H9 (cell line): ENCODE measurements around the gene LCMT2. TPM values are rescaled to one million over a fixed set of nuclear protein-coding genes. Genes with fewer than 3 reads are reported as not detected.

Experiments used
- DNase-seq: peaks from one replicate; pipeline ENCODE4 v3.0.0-alpha.2; 2017
- H2AFZ ChIP-seq: one replicate; pipeline ENCODE4 v1.6.1; 2013; ENCODE audit warnings: mild to moderate bottlenecking, low read length, control low read depth, moderate library complexity
- H2AK5ac ChIP-seq: 2 replicates; pipeline ENCODE4 v1.6.1; 2013; ENCODE audit warnings: low read length, control low read depth, mixed read lengths; ENCODE audit not compliant: insufficient read length
- H2BK120ac ChIP-seq: one replicate; pipeline ENCODE4 v1.6.1; 2013; ENCODE audit warnings: low read depth, mild to moderate bottlenecking, low read length, control low read depth, inconsistent platforms; ENCODE audit not compliant: poor library complexity, severe bottlenecking
- H2BK12ac ChIP-seq: 2 replicates; pipeline ENCODE4 v1.6.1; 2013; ENCODE audit warnings: low read length, control low read depth, mixed read lengths, low read depth; ENCODE audit not compliant: insufficient read length
- H2BK15ac ChIP-seq: 2 replicates; pipeline ENCODE4 v1.6.1; 2013; ENCODE audit warnings: low read depth, low read length, control low read depth
- H2BK20ac ChIP-seq: one replicate; pipeline ENCODE4 v1.6.1; 2013; ENCODE audit warnings: low read depth, mild to moderate bottlenecking, low read length, control low read depth, inconsistent platforms; ENCODE audit not compliant: poor library complexity, severe bottlenecking
- H2BK5ac ChIP-seq: 2 replicates; pipeline ENCODE4 v1.6.1; 2013; ENCODE audit warnings: low read length, control low read depth, mixed read lengths; ENCODE audit not compliant: insufficient read length
- H3K14ac ChIP-seq: 2 replicates; pipeline ENCODE4 v1.6.1; 2013; ENCODE audit warnings: low read length, control low read depth; ENCODE audit not compliant: insufficient read depth
- H3K18ac ChIP-seq: 2 replicates; pipeline ENCODE4 v1.6.1; 2013; ENCODE audit warnings: low read depth, mild to moderate bottlenecking, mixed read lengths, low read length, control low read depth; ENCODE audit not compliant: insufficient read length
- H3K23ac ChIP-seq: 2 replicates; pipeline ENCODE4 v1.6.1; 2013; ENCODE audit warnings: low read length, control low read depth, mixed read lengths, low read depth; ENCODE audit not compliant: insufficient read length
- H3K23me2 ChIP-seq: 2 replicates; pipeline ENCODE4 v1.6.1; 2013; ENCODE audit warnings: low read depth, mild to moderate bottlenecking, mixed read lengths, low read length, control low read depth; ENCODE audit not compliant: insufficient read length, poor library complexity, severe bottlenecking
- H3K27ac ChIP-seq: 2 replicates; pipeline ENCODE4 v1.5.1; 2013; ENCODE audit warnings: low read length, control low read depth, mixed read lengths, low read depth; ENCODE audit not compliant: insufficient read length
- H3K27me3 ChIP-seq: 2 replicates; pipeline ENCODE4 v1.6.1; 2013; ENCODE audit warnings: low read length, control low read depth, inconsistent platforms; ENCODE audit not compliant: insufficient read depth
- H3K4ac ChIP-seq: 2 replicates; pipeline ENCODE4 v1.6.1; 2013; ENCODE audit warnings: low read depth, mild to moderate bottlenecking, control low read depth, inconsistent platforms, low read length, moderate library complexity
- H3K4me1 ChIP-seq: 2 replicates; pipeline ENCODE4 v1.6.1; 2013; ENCODE audit warnings: low read length, control low read depth, inconsistent platforms; ENCODE audit not compliant: insufficient read depth
- H3K4me2 ChIP-seq: 2 replicates; pipeline ENCODE4 v1.6.1; 2013; ENCODE audit warnings: low read length, control low read depth, mixed read lengths; ENCODE audit not compliant: insufficient read length, insufficient read depth
- H3K56ac ChIP-seq: 2 replicates; pipeline ENCODE4 v1.6.1; 2013; ENCODE audit warnings: low read depth, mild to moderate bottlenecking, mixed read lengths, low read length, control low read depth; ENCODE audit not compliant: insufficient read length
- H3K79me1 ChIP-seq: 2 replicates; pipeline ENCODE4 v1.6.1; 2013; ENCODE audit warnings: low read depth, mild to moderate bottlenecking, moderate library complexity, low read length, control low read depth, inconsistent platforms; ENCODE audit not compliant: insufficient read depth, poor library complexity, severe bottlenecking
- H3K79me2 ChIP-seq: 2 replicates; pipeline ENCODE4 v1.6.1; 2013; ENCODE audit warnings: low read length, control low read depth, inconsistent platforms; ENCODE audit not compliant: insufficient read depth
- H3K9ac ChIP-seq: 2 replicates; pipeline ENCODE4 v1.6.1; 2013; ENCODE audit warnings: low read length, control low read depth, mixed read lengths; ENCODE audit not compliant: insufficient read length; ENCODE audit errors: extremely low read depth
- H3K9me3 ChIP-seq: one replicate; pipeline ENCODE4 v1.6.1; 2013; ENCODE audit warnings: low read depth, low read length, inconsistent platforms; ENCODE audit not compliant: control insufficient read depth
- H3T11ph ChIP-seq: one replicate; pipeline ENCODE4 v1.6.1; 2013; ENCODE audit warnings: mild to moderate bottlenecking, low read length, control low read depth, inconsistent platforms
- H4K20me1 ChIP-seq: one replicate; pipeline ENCODE4 v1.6.1; 2013; ENCODE audit not compliant: control insufficient read depth, insufficient read length, insufficient read depth
- H4K5ac ChIP-seq: 2 replicates; pipeline ENCODE4 v1.6.1; 2013; ENCODE audit warnings: low read depth, mild to moderate bottlenecking, mixed read lengths, low read length, control low read depth; ENCODE audit not compliant: insufficient read length
- H4K8ac ChIP-seq: replicated peaks from 2 replicates; pipeline ENCODE4 v1.6.1; 2013; ENCODE audit warnings: low read length, control low read depth, mixed read lengths, low read depth; ENCODE audit not compliant: insufficient read length
- H4K91ac ChIP-seq: 2 replicates; pipeline ENCODE4 v1.6.1; 2013; ENCODE audit warnings: low read depth, mild to moderate bottlenecking, moderate library complexity, mixed read lengths, low read length, control low read depth; ENCODE audit not compliant: insufficient read length
- H3K27ac Mint-ChIP-seq, 3 experiments: 2 replicates in 2 of 3; 3 replicates in 1 of 3; pipeline ENCODE4 v1.8.0; 2020 to 2021; ENCODE audit warnings: mixed read lengths in 3 of 3, mild to moderate bottlenecking in 1 of 3, moderate library complexity in 1 of 3
- H3K27me3 Mint-ChIP-seq: 2 replicates; pipeline ENCODE4 v1.8.0; 2021; ENCODE audit warnings: low read depth, mild to moderate bottlenecking, moderate library complexity, mixed read lengths
- H3K36me3 Mint-ChIP-seq, 3 experiments: 2 replicates in 2 of 3; 3 replicates in 1 of 3; pipeline ENCODE4 v1.8.0; 2020 to 2021; ENCODE audit warnings: low read depth in 3 of 3, mixed read lengths in 3 of 3; ENCODE audit not compliant: insufficient read depth in 1 of 3
- H3K4me1 Mint-ChIP-seq, 2 experiments: 2 replicates each; pipeline ENCODE4 v1.8.0; 2020; ENCODE audit warnings: mixed read lengths in 2 of 2
- H3K4me3 Mint-ChIP-seq, 2 experiments: 2 replicates in 1 of 2; 3 replicates in 1 of 2; pipeline ENCODE4 v1.8.0; 2020 to 2021; ENCODE audit warnings: mild to moderate bottlenecking in 2 of 2, mixed read lengths in 2 of 2, moderate library complexity in 1 of 2
- H3K9me3 Mint-ChIP-seq, 2 experiments: 2 replicates in 1 of 2; 3 replicates in 1 of 2; pipeline ENCODE4 v1.8.0; 2020; ENCODE audit warnings: mild to moderate bottlenecking in 2 of 2, mixed read lengths in 2 of 2, moderate library complexity in 1 of 2
- WGBS: extraction: QIAGEN DNeasy Blood & Tissue Kit; methylation state at CpG from one replicate; pipeline ENCODE4 v1.1.7; 2013; ENCODE audit warnings: missing lambda C conversion rate, low lambda C conversion rate, mixed read lengths; ENCODE audit not compliant: insufficient read length; ENCODE audit errors: extremely low coverage; 5-methylcytosine and 5-hydroxymethylcytosine counted together
- total RNA-seq: library from RNA; stranded (reverse); gene quantifications from 2 replicates; pipeline ENCODE4 v1.2.1, GENCODE V29; 2021
- TF ChIP-seq, protein P1 (sequence below): fragments of 200-600 bp; sonication (generic); conservative IDR thresholded peaks from 3 replicates; pipeline ENCODE4 v1.8.0; 2021; ENCODE audit warnings: antibody characterized with exemption, mild to moderate bottlenecking

The LCMT2 gene
- total RNA-seq, 1 experiment from 2014 or later = 16.5 TPM

DNA sequence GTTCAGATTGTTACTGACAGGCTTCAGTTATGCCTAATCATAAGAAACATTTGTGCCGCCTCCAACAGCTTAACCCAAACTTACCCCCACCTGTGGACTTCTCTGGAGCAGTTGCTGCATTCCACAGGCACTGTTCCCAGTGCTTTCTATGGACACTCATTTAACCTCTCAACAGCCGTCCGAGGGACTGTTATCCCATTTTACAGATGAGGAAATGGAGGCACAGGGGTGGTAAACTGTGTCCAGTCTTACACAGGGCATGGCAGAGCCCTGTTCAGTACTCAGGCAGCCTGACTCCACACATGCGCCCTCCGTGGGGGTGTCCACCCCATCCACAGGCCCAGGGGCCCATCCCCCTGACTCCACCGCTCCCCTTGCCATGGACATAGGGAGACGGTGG, 49.4 kb downstream of the LCMT2 start:
- Histone ChIP-seq H3K23ac (no peak overlapping the region), H3T11ph (no peak overlapping the region), H2AFZ (no peak overlapping the region), H3K9me3 (no peaks in the 10 kb centered on the region), H3K56ac (no peak overlapping the region), H3K4me1 (no peaks in the 10 kb centered on the region), H2BK20ac (no peak overlapping the region), H2BK12ac (no peak overlapping the region), H4K91ac (no peak overlapping the region), H4K8ac (no peak overlapping the region), H4K5ac (no peak overlapping the region), H3K23me2 (no peaks in the 10 kb centered on the region), H3K18ac (no peak overlapping the region), H3K79me1 (no peaks in the 10 kb centered on the region), H3K9ac (no peak overlapping the region), H2AK5ac (no peak overlapping the region), H3K27ac (no peak overlapping the region), H2BK5ac (no peak overlapping the region), H3K4me2 (no peak overlapping the region), H3K27me3 (no peaks in the 10 kb centered on the region), H3K4ac (no peak overlapping the region), H3K14ac (no peak overlapping the region), H2BK120ac (no peak overlapping the region), H3K79me2 (no peaks in the 10 kb centered on the region), H4K20me1 (no peaks in the 10 kb centered on the region), H2BK15ac (no peak overlapping the region)
- no peak for DNase-seq
- Mint-ChIP-seq H3K36me3 (no peaks in the 10 kb centered on the region), H3K27ac (no peak overlapping the region), H3K4me3 (no peak overlapping the region), H3K9me3 (no peaks in the 10 kb centered on the region), H3K27me3 (peaks cover 3% of the 10 kb centered on the region; the same call in 1 of the 2 replicates), H3K4me1 (peaks cover 4% of the 10 kb centered on the region in 2 experiments; a peak in 2 of 4 replicates)
- TF ChIP-seq, protein P1, sequence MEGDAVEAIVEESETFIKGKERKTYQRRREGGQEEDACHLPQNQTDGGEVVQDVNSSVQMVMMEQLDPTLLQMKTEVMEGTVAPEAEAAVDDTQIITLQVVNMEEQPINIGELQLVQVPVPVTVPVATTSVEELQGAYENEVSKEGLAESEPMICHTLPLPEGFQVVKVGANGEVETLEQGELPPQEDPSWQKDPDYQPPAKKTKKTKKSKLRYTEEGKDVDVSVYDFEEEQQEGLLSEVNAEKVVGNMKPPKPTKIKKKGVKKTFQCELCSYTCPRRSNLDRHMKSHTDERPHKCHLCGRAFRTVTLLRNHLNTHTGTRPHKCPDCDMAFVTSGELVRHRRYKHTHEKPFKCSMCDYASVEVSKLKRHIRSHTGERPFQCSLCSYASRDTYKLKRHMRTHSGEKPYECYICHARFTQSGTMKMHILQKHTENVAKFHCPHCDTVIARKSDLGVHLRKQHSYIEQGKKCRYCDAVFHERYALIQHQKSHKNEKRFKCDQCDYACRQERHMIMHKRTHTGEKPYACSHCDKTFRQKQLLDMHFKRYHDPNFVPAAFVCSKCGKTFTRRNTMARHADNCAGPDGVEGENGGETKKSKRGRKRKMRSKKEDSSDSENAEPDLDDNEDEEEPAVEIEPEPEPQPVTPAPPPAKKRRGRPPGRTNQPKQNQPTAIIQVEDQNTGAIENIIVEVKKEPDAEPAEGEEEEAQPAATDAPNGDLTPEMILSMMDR = no peak
- no CpG with 5 or more reads among the region's 7 CpGs for WGBS
